ENCODE measurements around the gene TAS2R50.
"Not testable (repeated sequence)": the region's sequence is repeated elsewhere in the genome, so short reads cannot be mapped to it uniquely, and the experiment has no call there.

Gene TAS2R50
- long read RNA-seq = 0 reads

GRCh38 chr12:10986812-10987211 lies at the start of gene TAS2R50:
TSS of gene TAS2R50 (minus strand) at chr12:10986912. CDS start at chr12:10986860, 52 bp downstream.
- Histone ChIP-seq H3K27ac (replicated peaks) (no peak within 1 kb of the TSS), H3K27me3 (ENCODE audit: insufficient read depth, poor library complexity, severe bottlenecking) (no peaks in the 10 kb centered on the region), H3K4me3 (replicated peaks; ENCODE audit: insufficient read depth, low read length) (no peak within 1 kb of the TSS)
- TF ChIP-seq SPI1 (IDR thresholded peaks at IDR 0.05; ENCODE audit: borderline replicate concordance, low read depth) (no peak), REST (IDR thresholded peaks at IDR 0.05; ENCODE audit: insufficient replicate concordance, low read depth) (no peak), GABPA (IDR thresholded peaks at IDR 0.05; ENCODE audit: low read depth) (no peak), POLR2AphosphoS5 (IDR thresholded peaks at IDR 0.05; ENCODE audit: low read depth) (no peak), CTCF (IDR thresholded peaks at IDR 0.05; ENCODE audit: insufficient read depth, low read length) (no peak)
- no peak for DNase-seq (ENCODE audit: low read depth in 1 of 2, low spot score in 1 of 2)

GRCh38 chr12:11033959-11034358 lies 47.2 kb upstream of the TAS2R50 start:
- not testable (repeated sequence) for H3K4me3 ChIP-seq (replicated peaks; ENCODE audit: insufficient read depth, low read length); H3K27ac ChIP-seq (replicated peaks); DNase-seq (ENCODE audit: low read depth in 1 of 2, low spot score in 1 of 2); H3K27me3 ChIP-seq (ENCODE audit: insufficient read depth, poor library complexity, severe bottlenecking)

- H3K4me3 ChIP-seq (replicated peaks; ENCODE audit: insufficient read depth, low read length) = no peak within 1 kb of the TSS
- no peak within 1 kb of the TSS for H3K27ac ChIP-seq (replicated peaks)
- no peaks in the 10 kb centered on the region for H3K27me3 ChIP-seq (ENCODE audit: insufficient read depth, poor library complexity, severe bottlenecking)
- TF ChIP-seq GABPA (IDR thresholded peaks at IDR 0.05; ENCODE audit: low read depth) (no peak), REST (IDR thresholded peaks at IDR 0.05; ENCODE audit: insufficient replicate concordance, low read depth) (no peak), CTCF (IDR thresholded peaks at IDR 0.05; ENCODE audit: insufficient read depth, low read length) (no peak), SPI1 (IDR thresholded peaks at IDR 0.05; ENCODE audit: borderline replicate concordance, low read depth) (no peak), POLR2AphosphoS5 (IDR thresholded peaks at IDR 0.05; ENCODE audit: low read depth) (no peak)
- DNase-seq (ENCODE audit: low read depth in 1 of 2, low spot score in 1 of 2) = no peak
Observed at GRCh38 chr12:11031307-11031706, 44.6 kb upstream of the TAS2R50 start, which contains the start of gene TAS2R31. TSS of gene TAS2R31 (minus strand) at chr12:11031407. CDS start at chr12:11031335, 72 bp downstream.

- Histone ChIP-seq H3K27me3 (ENCODE audit: insufficient read depth, poor library complexity, severe bottlenecking) (no peaks in the 10 kb centered on the region), H3K27ac (replicated peaks) (no peak overlapping the region), H3K4me3 (replicated peaks; ENCODE audit: insufficient read depth, low read length) (no peak overlapping the region)
- no peak for TF ChIP-seq CTCF (IDR thresholded peaks at IDR 0.05; ENCODE audit: insufficient read depth, low read length)
- no peak for TF ChIP-seq SPI1 (IDR thresholded peaks at IDR 0.05; ENCODE audit: borderline replicate concordance, low read depth)
- TF ChIP-seq GABPA (IDR thresholded peaks at IDR 0.05; ENCODE audit: low read depth) = no peak
- TF ChIP-seq POLR2AphosphoS5 (IDR thresholded peaks at IDR 0.05; ENCODE audit: low read depth) = no peak
- no peak for TF ChIP-seq REST (IDR thresholded peaks at IDR 0.05; ENCODE audit: insufficient replicate concordance, low read depth)
- no peak for DNase-seq (ENCODE audit: low read depth in 1 of 2, low spot score in 1 of 2)
Observed at GRCh38 chr12:11026118-11026517, 39.4 kb upstream of the TAS2R50 start.
